H1 (cell line): ENCODE measurements around the gene CCL1. TPM values are rescaled to one million over a fixed set of nuclear protein-coding genes. Genes with fewer than 3 reads are reported as not detected.

Experiments
- NRF1 ChIP-seq: IDR thresholded peaks from 2 replicates; pipeline ENCODE4 v1.6.1; 2011; ENCODE audit warnings: mild to moderate bottlenecking, low read depth, low read length, improper control_type of control experiment
- SIRT6 ChIP-seq: IDR thresholded peaks from one replicate; pipeline ENCODE4 v1.7.1; 2012; ENCODE audit warnings: low read length, inconsistent platforms
- polyA plus RNA-seq, 7 experiments: library from polyadenylated mRNA; depleted of rRNA in 3 of 7; stranded (reverse) in 5 of 7; unstranded in 2 of 7; fragments of >200 nt in 5 of 7; fragments of 200-250 nt in 2 of 7; gene quantifications; 1 replicate in 5 of 7; 2 replicates in 1 of 7; 4 replicates in 1 of 7; pipeline versions ENCODE4 v1.2.1 to v1.2.3, GENCODE V29; 2011 to 2013; ENCODE audit warnings: missing spikeins in 2 of 7, mixed read lengths in 2 of 7
- total RNA-seq: library from RNA; stranded (reverse); fragmentation: NEBNext Ultra II Directional; extraction: Animal tissue kit (Norgen Biotek cat#: 25700); gene quantifications from 2 replicates; pipeline ENCODE4 v1.2.1, GENCODE V29; 2021
- TF ChIP-seq, protein P1 (sequence below): fragments of 300-600 bp; sonication (generic); IDR thresholded peaks from 2 replicates; pipeline ENCODE4 v1.7.1; 2012; ENCODE audit warnings: low read length, moderate library complexity, mild to moderate bottlenecking, inconsistent platforms; ENCODE audit not compliant: insufficient replicate concordance

Gene CCL1
- total and polyA plus RNA-seq, 2 of the 8 experiments (the other 6 are each of a cell fraction or from before 2014, with no cell fraction given), result not detected

DNA sequence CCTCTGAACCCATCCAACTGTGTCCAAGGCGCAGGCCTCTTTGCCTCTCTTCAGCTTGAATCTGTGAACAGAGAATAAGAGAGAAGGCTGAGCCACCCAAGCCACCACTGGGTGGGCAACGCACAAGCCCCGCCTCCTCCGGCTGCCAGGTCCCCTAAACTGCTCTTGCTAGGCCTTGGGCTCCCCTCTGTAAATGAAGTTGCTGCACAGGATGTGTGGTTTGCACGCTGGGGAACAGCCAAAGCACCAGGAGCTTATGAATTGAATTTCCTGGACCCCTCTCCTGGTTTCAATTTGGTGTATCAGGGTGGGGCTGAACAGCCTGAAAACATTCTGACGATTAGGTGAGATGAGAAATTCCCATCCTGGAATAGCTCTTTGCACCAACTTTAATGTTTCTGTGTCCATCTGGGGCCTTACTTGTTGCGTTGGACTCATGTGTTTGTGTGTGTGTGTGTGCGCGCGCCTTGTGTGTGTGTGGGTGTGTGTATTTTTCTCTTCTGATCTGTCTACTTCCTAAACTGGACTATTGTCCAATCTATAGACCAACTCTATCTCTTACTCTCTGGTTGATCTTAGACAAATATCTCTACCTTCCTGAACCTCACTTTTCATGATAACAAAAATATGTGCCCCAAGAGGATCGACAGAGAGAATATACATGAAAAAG, 2.3 kb downstream of the CCL1 start (continued):
- TF ChIP-seq, protein P1, sequence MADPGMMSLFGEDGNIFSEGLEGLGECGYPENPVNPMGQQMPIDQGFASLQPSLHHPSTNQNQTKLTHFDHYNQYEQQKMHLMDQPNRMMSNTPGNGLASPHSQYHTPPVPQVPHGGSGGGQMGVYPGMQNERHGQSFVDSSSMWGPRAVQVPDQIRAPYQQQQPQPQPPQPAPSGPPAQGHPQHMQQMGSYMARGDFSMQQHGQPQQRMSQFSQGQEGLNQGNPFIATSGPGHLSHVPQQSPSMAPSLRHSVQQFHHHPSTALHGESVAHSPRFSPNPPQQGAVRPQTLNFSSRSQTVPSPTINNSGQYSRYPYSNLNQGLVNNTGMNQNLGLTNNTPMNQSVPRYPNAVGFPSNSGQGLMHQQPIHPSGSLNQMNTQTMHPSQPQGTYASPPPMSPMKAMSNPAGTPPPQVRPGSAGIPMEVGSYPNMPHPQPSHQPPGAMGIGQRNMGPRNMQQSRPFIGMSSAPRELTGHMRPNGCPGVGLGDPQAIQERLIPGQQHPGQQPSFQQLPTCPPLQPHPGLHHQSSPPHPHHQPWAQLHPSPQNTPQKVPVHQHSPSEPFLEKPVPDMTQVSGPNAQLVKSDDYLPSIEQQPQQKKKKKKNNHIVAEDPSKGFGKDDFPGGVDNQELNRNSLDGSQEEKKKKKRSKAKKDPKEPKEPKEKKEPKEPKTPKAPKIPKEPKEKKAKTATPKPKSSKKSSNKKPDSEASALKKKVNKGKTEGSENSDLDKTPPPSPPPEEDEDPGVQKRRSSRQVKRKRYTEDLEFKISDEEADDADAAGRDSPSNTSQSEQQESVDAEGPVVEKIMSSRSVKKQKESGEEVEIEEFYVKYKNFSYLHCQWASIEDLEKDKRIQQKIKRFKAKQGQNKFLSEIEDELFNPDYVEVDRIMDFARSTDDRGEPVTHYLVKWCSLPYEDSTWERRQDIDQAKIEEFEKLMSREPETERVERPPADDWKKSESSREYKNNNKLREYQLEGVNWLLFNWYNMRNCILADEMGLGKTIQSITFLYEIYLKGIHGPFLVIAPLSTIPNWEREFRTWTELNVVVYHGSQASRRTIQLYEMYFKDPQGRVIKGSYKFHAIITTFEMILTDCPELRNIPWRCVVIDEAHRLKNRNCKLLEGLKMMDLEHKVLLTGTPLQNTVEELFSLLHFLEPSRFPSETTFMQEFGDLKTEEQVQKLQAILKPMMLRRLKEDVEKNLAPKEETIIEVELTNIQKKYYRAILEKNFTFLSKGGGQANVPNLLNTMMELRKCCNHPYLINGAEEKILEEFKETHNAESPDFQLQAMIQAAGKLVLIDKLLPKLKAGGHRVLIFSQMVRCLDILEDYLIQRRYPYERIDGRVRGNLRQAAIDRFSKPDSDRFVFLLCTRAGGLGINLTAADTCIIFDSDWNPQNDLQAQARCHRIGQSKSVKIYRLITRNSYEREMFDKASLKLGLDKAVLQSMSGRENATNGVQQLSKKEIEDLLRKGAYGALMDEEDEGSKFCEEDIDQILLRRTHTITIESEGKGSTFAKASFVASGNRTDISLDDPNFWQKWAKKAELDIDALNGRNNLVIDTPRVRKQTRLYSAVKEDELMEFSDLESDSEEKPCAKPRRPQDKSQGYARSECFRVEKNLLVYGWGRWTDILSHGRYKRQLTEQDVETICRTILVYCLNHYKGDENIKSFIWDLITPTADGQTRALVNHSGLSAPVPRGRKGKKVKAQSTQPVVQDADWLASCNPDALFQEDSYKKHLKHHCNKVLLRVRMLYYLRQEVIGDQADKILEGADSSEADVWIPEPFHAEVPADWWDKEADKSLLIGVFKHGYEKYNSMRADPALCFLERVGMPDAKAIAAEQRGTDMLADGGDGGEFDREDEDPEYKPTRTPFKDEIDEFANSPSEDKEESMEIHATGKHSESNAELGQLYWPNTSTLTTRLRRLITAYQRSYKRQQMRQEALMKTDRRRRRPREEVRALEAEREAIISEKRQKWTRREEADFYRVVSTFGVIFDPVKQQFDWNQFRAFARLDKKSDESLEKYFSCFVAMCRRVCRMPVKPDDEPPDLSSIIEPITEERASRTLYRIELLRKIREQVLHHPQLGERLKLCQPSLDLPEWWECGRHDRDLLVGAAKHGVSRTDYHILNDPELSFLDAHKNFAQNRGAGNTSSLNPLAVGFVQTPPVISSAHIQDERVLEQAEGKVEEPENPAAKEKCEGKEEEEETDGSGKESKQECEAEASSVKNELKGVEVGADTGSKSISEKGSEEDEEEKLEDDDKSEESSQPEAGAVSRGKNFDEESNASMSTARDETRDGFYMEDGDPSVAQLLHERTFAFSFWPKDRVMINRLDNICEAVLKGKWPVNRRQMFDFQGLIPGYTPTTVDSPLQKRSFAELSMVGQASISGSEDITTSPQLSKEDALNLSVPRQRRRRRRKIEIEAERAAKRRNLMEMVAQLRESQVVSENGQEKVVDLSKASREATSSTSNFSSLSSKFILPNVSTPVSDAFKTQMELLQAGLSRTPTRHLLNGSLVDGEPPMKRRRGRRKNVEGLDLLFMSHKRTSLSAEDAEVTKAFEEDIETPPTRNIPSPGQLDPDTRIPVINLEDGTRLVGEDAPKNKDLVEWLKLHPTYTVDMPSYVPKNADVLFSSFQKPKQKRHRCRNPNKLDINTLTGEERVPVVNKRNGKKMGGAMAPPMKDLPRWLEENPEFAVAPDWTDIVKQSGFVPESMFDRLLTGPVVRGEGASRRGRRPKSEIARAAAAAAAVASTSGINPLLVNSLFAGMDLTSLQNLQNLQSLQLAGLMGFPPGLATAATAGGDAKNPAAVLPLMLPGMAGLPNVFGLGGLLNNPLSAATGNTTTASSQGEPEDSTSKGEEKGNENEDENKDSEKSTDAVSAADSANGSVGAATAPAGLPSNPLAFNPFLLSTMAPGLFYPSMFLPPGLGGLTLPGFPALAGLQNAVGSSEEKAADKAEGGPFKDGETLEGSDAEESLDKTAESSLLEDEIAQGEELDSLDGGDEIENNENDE, result no peak
- TF ChIP-seq NRF1 (no peak), SIRT6 (no peak)
